Activated B cell treated with CpG ODN at 0.5 μM for 24 hours (primary cell): ENCODE measurements around the gene M1AP. TPM values are rescaled to one million over a fixed set of nuclear protein-coding genes. Genes with fewer than 3 reads are reported as not detected.

Source experiments
- ATAC-seq: fragments of 200-7000 bp; cut with Tn5 transposase; one replicate; pipeline ENCODE4 v1.10.0; 2021; ENCODE audit warnings: low read depth, mild to moderate bottlenecking, moderate library complexity
- CTCF ChIA-PET: fragments of 350-600 bp; sonication (Branson Sonifier 250); formaldehyde crosslinking; loops from one replicate; lab custom pipeline; 2021; ENCODE audit warnings: antibody characterized with exemption; lab: Charles Lee
- POLR2A ChIA-PET: fragments of 350-600 bp; sonication (Branson Sonifier 250); formaldehyde crosslinking; loops from one replicate; lab custom pipeline; 2021; ENCODE audit warnings: antibody characterized with exemption; lab: Charles Lee
- DNase-seq: peaks from one replicate; pipeline ENCODE4 v3.0.0; 2022
- H3K27ac Mint-ChIP-seq: one replicate; pipeline ENCODE4 v1.8.0; 2020; ENCODE audit warnings: mixed read lengths
- H3K27me3 Mint-ChIP-seq: one replicate; pipeline ENCODE4 v1.8.0; 2021; ENCODE audit warnings: mixed read lengths
- H3K36me3 Mint-ChIP-seq: one replicate; pipeline ENCODE4 v1.8.0; 2021; ENCODE audit warnings: low read depth, mixed read lengths
- H3K4me1 Mint-ChIP-seq: one replicate; pipeline ENCODE4 v1.8.0; 2021; ENCODE audit warnings: mixed read lengths
- H3K4me3 Mint-ChIP-seq: one replicate; pipeline ENCODE4 v1.8.0; 2020; ENCODE audit warnings: mild to moderate bottlenecking, mixed read lengths
- H3K9me3 Mint-ChIP-seq: one replicate; pipeline ENCODE4 v1.8.0; 2020; ENCODE audit warnings: mixed read lengths
- CTCF ChIP-seq: fragments of 200-600 bp; IDR thresholded peaks from one replicate; pipeline ENCODE4 v1.8.0; 2022; ENCODE audit warnings: antibody characterized with exemption, mild to moderate bottlenecking
- intact Hi-C: fragments of 100-400 bp; cut with micrococcal nuclease; formaldehyde crosslinking; loops from one replicate; pipeline ENCODE4 v1.15.1; 2024
- total RNA-seq: library from RNA; stranded (reverse); gene quantifications from 2 replicates; pipeline ENCODE4 v1.2.3, GENCODE V29; 2022

Gene M1AP
- total RNA-seq, 1 donor from 2014 or later, result not detected

- ChIA-PET CTCF (interaction anchor here (0.7 kb wide), 1 partner anchor 23 kb away, joined by 3 read pairs; no protein-coding TSS in a partner anchor), POLR2A (interaction anchor here (0.6 to 8.8 kb wide), 9 partner anchors 10 to 319 kb away, joined by 3 to 63 read pairs (median 5); partner anchors contain the start of genes CCDC142, MRPL53, PCGF1 and TTC31)
- ATAC-seq (no peak), DNase-seq (no peak)
- TF ChIP-seq CTCF, result no peak
- intact Hi-C loops, result no loop called here
- peaks cover 48% of the 10 kb centered on the region for H3K36me3 Mint-ChIP-seq
- peak overlapping the region; percentile 84 for H3K27ac Mint-ChIP-seq
- H3K4me1 Mint-ChIP-seq, result peaks cover 48% of the 10 kb centered on the region
- peak overlapping the region; percentile 66 for H3K4me3 Mint-ChIP-seq
- H3K9me3 Mint-ChIP-seq, result no peaks in the 10 kb centered on the region
- no peaks in the 10 kb centered on the region for H3K27me3 Mint-ChIP-seq
Measured at GRCh38 chr2:74526649-74527230, 121.4 kb downstream of the M1AP start.

GRCh38 chr2:74525717-74526648, 122.1 kb downstream of the M1AP start, which contains the start of gene DQX1:
Gene DQX1, minus strand, starts transcription at chr2:74526231. Its CDS starts 502 bp downstream, at chr2:74525729.
- Mint-ChIP-seq H3K9me3 (no peaks in the 10 kb centered on the region), H3K27me3 (no peaks in the 10 kb centered on the region), H3K4me3 (peak within 1 kb of the TSS; percentile 66), H3K4me1 (peaks cover 40% of the 10 kb centered on the region), H3K36me3 (peaks cover 43% of the 10 kb centered on the region), H3K27ac (peak within 1 kb of the TSS; percentile 84)
- TF ChIP-seq CTCF, result no peak
- peak; percentile 17 for ATAC-seq
- no peak for DNase-seq
- ChIA-PET CTCF (interaction anchor here (0.7 kb wide), 1 partner anchor 23 kb away, joined by 3 read pairs; no protein-coding TSS in a partner anchor), POLR2A (interaction anchor here (0.6 to 8.8 kb wide), 11 partner anchors 10 to 318 kb away, joined by 3 to 63 read pairs (median 5); partner anchors contain the start of genes CCDC142, INO80B, MRPL53 and PCGF1)
- intact Hi-C loops, result no loop called here

- no peaks in the 10 kb centered on the region for H3K9me3 Mint-ChIP-seq
- ATAC-seq, result no peak
Measured at GRCh38 chr2:74524955-74525716, 123.0 kb downstream of the M1AP start.

GRCh38 chr2:74524005-74524404, 124.1 kb downstream of the M1AP start:
- H3K9me3 Mint-ChIP-seq, result no peaks in the 10 kb centered on the region
- CTCF ChIA-PET, result no interaction called here
- peaks cover 10% of the 10 kb centered on the region for H3K27me3 Mint-ChIP-seq
- TF ChIP-seq CTCF, result no peak
- H3K27ac Mint-ChIP-seq, result no peak overlapping the region
- no peak for ATAC-seq
- POLR2A ChIA-PET, result interaction anchor here (0.9 kb wide), 1 partner anchor 14 kb away, joined by 3 read pairs; no protein-coding TSS in a partner anchor
- no peak for DNase-seq
- peaks cover 31% of the 10 kb centered on the region for H3K36me3 Mint-ChIP-seq
- H3K4me3 Mint-ChIP-seq, result no peak overlapping the region
- H3K4me1 Mint-ChIP-seq, result peaks cover 32% of the 10 kb centered on the region
- intact Hi-C loops, result no loop called here

More at GRCh38 chr2:74524955-74525716, 123.0 kb downstream of the M1AP start:
- Mint-ChIP-seq H3K27ac (no peak overlapping the region), H3K4me1 (peaks cover 34% of the 10 kb centered on the region), H3K4me3 (no peak overlapping the region), H3K36me3 (peaks cover 35% of the 10 kb centered on the region), H3K27me3 (peaks cover 3% of the 10 kb centered on the region)
- intact Hi-C loops, result no loop called here
- no peak for DNase-seq
- ChIA-PET CTCF (no interaction called here), POLR2A (interaction anchor here (0.9 to 1.9 kb wide), 4 partner anchors 12 to 70 kb away, joined by 3 to 17 read pairs (median 5); partner anchors contain the start of genes INO80B, MRPL53 and PCGF1)
- no peak for TF ChIP-seq CTCF
